Activated CD8-positive, alpha-beta memory T cell treated with anti-CD3 and anti-CD28 coated beads for 4 hours (primary cell): ENCODE results near the gene LHX4.

Experiments used
- DNase-seq, 2 donors: peaks; one replicate each; pipeline ENCODE4 v3.0.0-alpha.2; 2020; ENCODE audit warnings: low read depth in 2 of 2

The LHX4 gene

GRCh38 chr1:180257486-180257885 is 27.4 kb downstream of the LHX4 start:
- DNase-seq, result no peak

GRCh38 chr1:180258290-180258689 is 28.2 kb downstream of the LHX4 start:
- DNase-seq, result no peak

GRCh38 chr1:180258935-180259334 is 28.9 kb downstream of the LHX4 start:
- DNase-seq, result no peak

- DNase-seq, result no peak
Measured at GRCh38 chr1:180259431-180260338, 29.6 kb downstream of the LHX4 start.

GRCh38 chr1:180260541-180260940 is 30.5 kb downstream of the LHX4 start:
- no peak for DNase-seq

- DNase-seq, result no peak
Measured at GRCh38 chr1:180261030-180261429, 31.0 kb downstream of the LHX4 start.

- no peak for DNase-seq
Measured at GRCh38 chr1:180261524-180262155, 31.6 kb downstream of the LHX4 start.

- DNase-seq, result no peak
Measured at GRCh38 chr1:180262628-180263488, 32.8 kb downstream of the LHX4 start.

GRCh38 chr1:180264595-180264994 is 34.5 kb downstream of the LHX4 start:
- DNase-seq, result no peak

GRCh38 chr1:180265201-180265600 is 35.1 kb downstream of the LHX4 start:
- DNase-seq, result no peak

GRCh38 chr1:180265871-180266270 is 35.8 kb downstream of the LHX4 start:
- DNase-seq, result no peak

- DNase-seq, result no peak
Measured at GRCh38 chr1:180266275-180267210, 36.5 kb downstream of the LHX4 start.

- no peak for DNase-seq
Measured at GRCh38 chr1:180267211-180267561, 37.1 kb downstream of the LHX4 start.

- no peak for DNase-seq
Measured at GRCh38 chr1:180267761-180268555, 37.9 kb downstream of the LHX4 start.

GRCh38 chr1:180268556-180269075 is 38.6 kb downstream of the LHX4 start:
- no peak for DNase-seq

GRCh38 chr1:180269645-180270529 is 39.8 kb downstream of the LHX4 start:
- DNase-seq, result no peak

GRCh38 chr1:180270530-180271271 is 40.6 kb downstream of the LHX4 start:
- no peak for DNase-seq
